ENCODE results near the gene CWF19L2. TPM values are rescaled to one million over a fixed set of nuclear protein-coding genes. Genes with fewer than 3 reads are reported as not detected.

CWF19L2 gene
- total and polyA plus RNA-seq, 2 of the 8 experiments (the other 6 are each of a cell fraction or from before 2014, with no cell fraction given): 2.2 to 16.6 TPM

DNA sequence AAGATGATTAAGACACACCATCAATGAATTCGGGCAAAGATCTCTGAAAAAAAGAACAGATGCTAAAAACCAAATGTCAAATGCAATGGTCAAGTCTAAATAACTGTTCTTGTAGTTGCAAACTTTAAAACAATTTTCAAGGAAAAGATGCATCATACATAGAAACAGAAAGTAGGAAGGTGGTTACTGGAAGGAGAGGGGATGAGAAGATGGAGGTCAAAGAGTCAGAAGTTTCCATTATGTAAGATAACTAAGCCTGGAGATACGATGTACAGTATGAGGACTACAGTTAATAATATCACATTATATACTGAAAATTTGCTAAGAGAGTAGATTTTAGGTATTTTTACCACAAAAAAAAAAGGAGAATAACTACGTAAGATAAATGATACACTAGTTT is 27.1 kb downstream of the CWF19L2 start (continued):
- TF ChIP-seq, protein P1, sequence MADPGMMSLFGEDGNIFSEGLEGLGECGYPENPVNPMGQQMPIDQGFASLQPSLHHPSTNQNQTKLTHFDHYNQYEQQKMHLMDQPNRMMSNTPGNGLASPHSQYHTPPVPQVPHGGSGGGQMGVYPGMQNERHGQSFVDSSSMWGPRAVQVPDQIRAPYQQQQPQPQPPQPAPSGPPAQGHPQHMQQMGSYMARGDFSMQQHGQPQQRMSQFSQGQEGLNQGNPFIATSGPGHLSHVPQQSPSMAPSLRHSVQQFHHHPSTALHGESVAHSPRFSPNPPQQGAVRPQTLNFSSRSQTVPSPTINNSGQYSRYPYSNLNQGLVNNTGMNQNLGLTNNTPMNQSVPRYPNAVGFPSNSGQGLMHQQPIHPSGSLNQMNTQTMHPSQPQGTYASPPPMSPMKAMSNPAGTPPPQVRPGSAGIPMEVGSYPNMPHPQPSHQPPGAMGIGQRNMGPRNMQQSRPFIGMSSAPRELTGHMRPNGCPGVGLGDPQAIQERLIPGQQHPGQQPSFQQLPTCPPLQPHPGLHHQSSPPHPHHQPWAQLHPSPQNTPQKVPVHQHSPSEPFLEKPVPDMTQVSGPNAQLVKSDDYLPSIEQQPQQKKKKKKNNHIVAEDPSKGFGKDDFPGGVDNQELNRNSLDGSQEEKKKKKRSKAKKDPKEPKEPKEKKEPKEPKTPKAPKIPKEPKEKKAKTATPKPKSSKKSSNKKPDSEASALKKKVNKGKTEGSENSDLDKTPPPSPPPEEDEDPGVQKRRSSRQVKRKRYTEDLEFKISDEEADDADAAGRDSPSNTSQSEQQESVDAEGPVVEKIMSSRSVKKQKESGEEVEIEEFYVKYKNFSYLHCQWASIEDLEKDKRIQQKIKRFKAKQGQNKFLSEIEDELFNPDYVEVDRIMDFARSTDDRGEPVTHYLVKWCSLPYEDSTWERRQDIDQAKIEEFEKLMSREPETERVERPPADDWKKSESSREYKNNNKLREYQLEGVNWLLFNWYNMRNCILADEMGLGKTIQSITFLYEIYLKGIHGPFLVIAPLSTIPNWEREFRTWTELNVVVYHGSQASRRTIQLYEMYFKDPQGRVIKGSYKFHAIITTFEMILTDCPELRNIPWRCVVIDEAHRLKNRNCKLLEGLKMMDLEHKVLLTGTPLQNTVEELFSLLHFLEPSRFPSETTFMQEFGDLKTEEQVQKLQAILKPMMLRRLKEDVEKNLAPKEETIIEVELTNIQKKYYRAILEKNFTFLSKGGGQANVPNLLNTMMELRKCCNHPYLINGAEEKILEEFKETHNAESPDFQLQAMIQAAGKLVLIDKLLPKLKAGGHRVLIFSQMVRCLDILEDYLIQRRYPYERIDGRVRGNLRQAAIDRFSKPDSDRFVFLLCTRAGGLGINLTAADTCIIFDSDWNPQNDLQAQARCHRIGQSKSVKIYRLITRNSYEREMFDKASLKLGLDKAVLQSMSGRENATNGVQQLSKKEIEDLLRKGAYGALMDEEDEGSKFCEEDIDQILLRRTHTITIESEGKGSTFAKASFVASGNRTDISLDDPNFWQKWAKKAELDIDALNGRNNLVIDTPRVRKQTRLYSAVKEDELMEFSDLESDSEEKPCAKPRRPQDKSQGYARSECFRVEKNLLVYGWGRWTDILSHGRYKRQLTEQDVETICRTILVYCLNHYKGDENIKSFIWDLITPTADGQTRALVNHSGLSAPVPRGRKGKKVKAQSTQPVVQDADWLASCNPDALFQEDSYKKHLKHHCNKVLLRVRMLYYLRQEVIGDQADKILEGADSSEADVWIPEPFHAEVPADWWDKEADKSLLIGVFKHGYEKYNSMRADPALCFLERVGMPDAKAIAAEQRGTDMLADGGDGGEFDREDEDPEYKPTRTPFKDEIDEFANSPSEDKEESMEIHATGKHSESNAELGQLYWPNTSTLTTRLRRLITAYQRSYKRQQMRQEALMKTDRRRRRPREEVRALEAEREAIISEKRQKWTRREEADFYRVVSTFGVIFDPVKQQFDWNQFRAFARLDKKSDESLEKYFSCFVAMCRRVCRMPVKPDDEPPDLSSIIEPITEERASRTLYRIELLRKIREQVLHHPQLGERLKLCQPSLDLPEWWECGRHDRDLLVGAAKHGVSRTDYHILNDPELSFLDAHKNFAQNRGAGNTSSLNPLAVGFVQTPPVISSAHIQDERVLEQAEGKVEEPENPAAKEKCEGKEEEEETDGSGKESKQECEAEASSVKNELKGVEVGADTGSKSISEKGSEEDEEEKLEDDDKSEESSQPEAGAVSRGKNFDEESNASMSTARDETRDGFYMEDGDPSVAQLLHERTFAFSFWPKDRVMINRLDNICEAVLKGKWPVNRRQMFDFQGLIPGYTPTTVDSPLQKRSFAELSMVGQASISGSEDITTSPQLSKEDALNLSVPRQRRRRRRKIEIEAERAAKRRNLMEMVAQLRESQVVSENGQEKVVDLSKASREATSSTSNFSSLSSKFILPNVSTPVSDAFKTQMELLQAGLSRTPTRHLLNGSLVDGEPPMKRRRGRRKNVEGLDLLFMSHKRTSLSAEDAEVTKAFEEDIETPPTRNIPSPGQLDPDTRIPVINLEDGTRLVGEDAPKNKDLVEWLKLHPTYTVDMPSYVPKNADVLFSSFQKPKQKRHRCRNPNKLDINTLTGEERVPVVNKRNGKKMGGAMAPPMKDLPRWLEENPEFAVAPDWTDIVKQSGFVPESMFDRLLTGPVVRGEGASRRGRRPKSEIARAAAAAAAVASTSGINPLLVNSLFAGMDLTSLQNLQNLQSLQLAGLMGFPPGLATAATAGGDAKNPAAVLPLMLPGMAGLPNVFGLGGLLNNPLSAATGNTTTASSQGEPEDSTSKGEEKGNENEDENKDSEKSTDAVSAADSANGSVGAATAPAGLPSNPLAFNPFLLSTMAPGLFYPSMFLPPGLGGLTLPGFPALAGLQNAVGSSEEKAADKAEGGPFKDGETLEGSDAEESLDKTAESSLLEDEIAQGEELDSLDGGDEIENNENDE (IDR thresholded peaks at IDR 0.05; ENCODE audit: insufficient replicate concordance, low read length): no peak
- TF ChIP-seq CEBPB (IDR thresholded peaks at IDR 0.05; ENCODE audit: low read depth, low read length) (no peak), CTBP2 (IDR thresholded peaks at IDR 0.05; ENCODE audit: borderline replicate concordance, insufficient read depth, insufficient read length, low read length) (no peak), PHF8 (conservative IDR thresholded peaks at IDR 0.05; ENCODE audit: low read depth, low read length) (no peak), ZNF274 (IDR thresholded peaks at IDR 0.05; ENCODE audit: borderline replicate concordance, extremely low read depth, low read length) (no peak)
- TF ChIP-seq, protein P2, sequence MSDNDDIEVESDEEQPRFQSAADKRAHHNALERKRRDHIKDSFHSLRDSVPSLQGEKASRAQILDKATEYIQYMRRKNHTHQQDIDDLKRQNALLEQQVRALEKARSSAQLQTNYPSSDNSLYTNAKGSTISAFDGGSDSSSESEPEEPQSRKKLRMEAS (IDR thresholded peaks at IDR 0.05): no peak
